Vagina (tissue), 2 donors: ENCODE results near the gene EML1.

Experiments used
- POLR2A ChIP-seq, 2 donors: fragments of 450-650 bp; IDR thresholded peaks; one replicate each; pipeline ENCODE4 v1.6.1; 2017; ENCODE audit warnings: antibody characterized with exemption in 2 of 2, mild to moderate bottlenecking in 2 of 2, moderate library complexity in 2 of 2
- POLR2AphosphoS5 ChIP-seq, 2 donors: sonication (generic); formaldehyde crosslinking; IDR thresholded peaks; one replicate each; pipeline ENCODE4 v1.9.0; 2017; ENCODE audit warnings: antibody characterized with exemption in 2 of 2, mild to moderate bottlenecking in 2 of 2, low read depth in 1 of 2; ENCODE audit not compliant: insufficient read depth in 1 of 2
- TF ChIP-seq, protein P1 (sequence below), 3 experiments: fragments of 450-650 bp in 2 of 3; fragments of 200-600 bp in 1 of 3; sonication (generic) in 1 of 3; IDR thresholded peaks; one replicate each; pipeline ENCODE4 v1.5.1; 2017 to 2019; ENCODE audit warnings: antibody characterized with exemption in 3 of 3, mild to moderate bottlenecking in 2 of 3, moderate library complexity in 2 of 3

- TF ChIP-seq, protein P1, sequence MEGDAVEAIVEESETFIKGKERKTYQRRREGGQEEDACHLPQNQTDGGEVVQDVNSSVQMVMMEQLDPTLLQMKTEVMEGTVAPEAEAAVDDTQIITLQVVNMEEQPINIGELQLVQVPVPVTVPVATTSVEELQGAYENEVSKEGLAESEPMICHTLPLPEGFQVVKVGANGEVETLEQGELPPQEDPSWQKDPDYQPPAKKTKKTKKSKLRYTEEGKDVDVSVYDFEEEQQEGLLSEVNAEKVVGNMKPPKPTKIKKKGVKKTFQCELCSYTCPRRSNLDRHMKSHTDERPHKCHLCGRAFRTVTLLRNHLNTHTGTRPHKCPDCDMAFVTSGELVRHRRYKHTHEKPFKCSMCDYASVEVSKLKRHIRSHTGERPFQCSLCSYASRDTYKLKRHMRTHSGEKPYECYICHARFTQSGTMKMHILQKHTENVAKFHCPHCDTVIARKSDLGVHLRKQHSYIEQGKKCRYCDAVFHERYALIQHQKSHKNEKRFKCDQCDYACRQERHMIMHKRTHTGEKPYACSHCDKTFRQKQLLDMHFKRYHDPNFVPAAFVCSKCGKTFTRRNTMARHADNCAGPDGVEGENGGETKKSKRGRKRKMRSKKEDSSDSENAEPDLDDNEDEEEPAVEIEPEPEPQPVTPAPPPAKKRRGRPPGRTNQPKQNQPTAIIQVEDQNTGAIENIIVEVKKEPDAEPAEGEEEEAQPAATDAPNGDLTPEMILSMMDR (IDR thresholded peaks at IDR 0.05): no peak
- TF ChIP-seq POLR2A (IDR thresholded peaks at IDR 0.05) (no peak), POLR2AphosphoS5 (IDR thresholded peaks at IDR 0.05; ENCODE audit: insufficient read depth in 1 of 2, low read depth in 1 of 2) (no peak)
Measured at GRCh38 chr14:99888149-99888548, 94.9 kb downstream of the EML1 start.
